Lung (tissue), 12 donors: ENCODE measurements around the gene STAG2. TPM values are rescaled to one million over a fixed set of nuclear protein-coding genes. Genes with fewer than 3 reads are reported as not detected.

Source experiments
- ATAC-seq: fragments of 200-7000 bp; cut with Tn5 transposase; one replicate; pipeline ENCODE4 v1.9.1; 2020; ENCODE audit warnings: moderate number of reproducible peaks; ENCODE audit not compliant: insufficient read depth, low FRiP score
- DNase-seq, 3 donors: peaks; one replicate each; pipeline ENCODE4 v3.0.0-alpha.2; 2013 to 2017
- H3K27ac ChIP-seq, 2 donors: one replicate each; pipeline ENCODE4 v1.5.1; 2013; ENCODE audit warnings: mild to moderate bottlenecking in 2 of 2, moderate library complexity in 2 of 2, control low read depth in 1 of 2, inconsistent platforms in 1 of 2, low read depth in 1 of 2, low read length in 1 of 2
- H3K27me3 ChIP-seq, 3 donors: one replicate each; pipeline ENCODE4 v1.5.1; 2013; ENCODE audit warnings: low read length in 2 of 3; ENCODE audit not compliant: control insufficient read depth in 3 of 3, insufficient read depth in 3 of 3
- H3K36me3 ChIP-seq, 4 donors: one replicate each; pipeline ENCODE4 v1.5.1; 2013; ENCODE audit warnings: low read length in 4 of 4, mild to moderate bottlenecking in 1 of 4, moderate library complexity in 1 of 4; ENCODE audit not compliant: control insufficient read depth in 4 of 4, insufficient read depth in 4 of 4
- H3K4me1 ChIP-seq, 5 donors: one replicate each; pipeline ENCODE4 v1.5.1; 2013; ENCODE audit warnings: low read length in 5 of 5, mild to moderate bottlenecking in 2 of 5, moderate library complexity in 1 of 5; ENCODE audit not compliant: control insufficient read depth in 5 of 5, insufficient read depth in 5 of 5
- H3K4me3 ChIP-seq: one replicate; pipeline ENCODE4 v1.5.1; 2013; ENCODE audit warnings: mild to moderate bottlenecking, control low read depth, moderate library complexity
- H3K9ac ChIP-seq, 2 donors: one replicate each; pipeline ENCODE4 v1.5.1; 2013; ENCODE audit warnings: low read length in 2 of 2, control low read depth in 1 of 2; ENCODE audit not compliant: insufficient read depth in 1 of 2
- H3K9me3 ChIP-seq, 4 donors: one replicate each; pipeline ENCODE4 v1.5.1; 2013; ENCODE audit warnings: low read length in 3 of 4, mild to moderate bottlenecking in 1 of 4, moderate library complexity in 1 of 4; ENCODE audit not compliant: control insufficient read depth in 4 of 4, insufficient read depth in 3 of 4
- CTCF ChIP-seq: IDR thresholded peaks from 2 replicates; pipeline ENCODE4 v1.5.1; 2012; ENCODE audit warnings: mild to moderate bottlenecking; ENCODE audit errors: control extremely low read depth, extremely low read depth
- WGBS, 2 donors: extraction: QIAGEN DNeasy Blood & Tissue Kit; methylation state at CpG; one replicate each; pipeline ENCODE4 v1.1.7; 2013; 5-methylcytosine and 5-hydroxymethylcytosine counted together
- polyA plus RNA-seq, 2 donors: library from polyadenylated mRNA; stranded (reverse); fragments of 200-250 nt; gene quantifications; one replicate each; pipeline ENCODE4 v1.2.1, GENCODE V29; 2013
- total RNA-seq, 2 donors: library from RNA; depleted of rRNA in 1 of 2; stranded (reverse); fragments of >200 nt in 1 of 2; gene quantifications; one replicate each; pipeline ENCODE4 v1.2.1, GENCODE V29; 2014 to 2021
- donor health status: control.
- donor health status: control.
- donor health status: Bipolar disorder and iron deficiency.
- donor health status: healthy.
- donor health status: DM: yes; HTN: yes; CAD: no.

The STAG2 gene
- total and polyA plus RNA-seq, 4 donors, result 16.4 to 181 (median 36.8) TPM

GRCh38 chrX:124030520-124030919, 69.0 kb downstream of the STAG2 start:
- 76 to 95% methylated on average over 1 of the region's 1 CpG for WGBS, 2 donors
- Histone ChIP-seq H3K9ac (no peak overlapping the region), H3K4me1 (no peaks in the 10 kb centered on the region), H3K9me3 (no peaks in the 10 kb centered on the region), H3K4me3 (no peak overlapping the region), H3K36me3 (no peaks in the 10 kb centered on the region), H3K27me3 (no peaks in the 10 kb centered on the region), H3K27ac (no peak overlapping the region)
- DNase-seq (no peak), ATAC-seq (no peak)
- no peak for TF ChIP-seq CTCF

GRCh38 chrX:124033821-124034220, 72.3 kb downstream of the STAG2 start:
- H3K9ac ChIP-seq, result no peak overlapping the region
- no peak overlapping the region for H3K4me3 ChIP-seq
- H3K27me3 ChIP-seq, result no peaks in the 10 kb centered on the region
- no peaks in the 10 kb centered on the region for H3K9me3 ChIP-seq
- ATAC-seq (no peak), DNase-seq (no peak)
- 96 to 100% methylated on average over 1 of the region's 1 CpG for WGBS, 2 donors
- H3K4me1 ChIP-seq, result peaks cover 0 to 1% (median 0%) of the 10 kb centered on the region in 5 donors
- no peak overlapping the region for H3K27ac ChIP-seq
- TF ChIP-seq CTCF, result no peak
- H3K36me3 ChIP-seq, result no peaks in the 10 kb centered on the region

- Histone ChIP-seq H3K27me3 (no peaks in the 10 kb centered on the region), H3K9ac (no peak overlapping the region), H3K4me3 (no peak overlapping the region), H3K9me3 (no peaks in the 10 kb centered on the region), H3K4me1 (peaks cover 0 to 1% (median 0%) of the 10 kb centered on the region in 5 donors), H3K27ac (no peak overlapping the region), H3K36me3 (peaks cover 0 to 3% (median 2%) of the 10 kb centered on the region in 4 donors)
- no peak for ATAC-seq
- WGBS, 2 donors, result 95 to 96% methylated on average over 2 of the region's 2 CpGs
- no peak for DNase-seq
- TF ChIP-seq CTCF, result no peak
Measured at GRCh38 chrX:124035657-124036056, 74.2 kb downstream of the STAG2 start.

- TF ChIP-seq CTCF, result no peak
- Histone ChIP-seq H3K27me3 (no peaks in the 10 kb centered on the region), H3K9me3 (no peaks in the 10 kb centered on the region), H3K27ac (no peak overlapping the region), H3K9ac (no peak overlapping the region), H3K4me3 (no peak overlapping the region), H3K36me3 (peaks cover 0 to 14% (median 4%) of the 10 kb centered on the region in 4 donors), H3K4me1 (no peaks in the 10 kb centered on the region)
- no peak for DNase-seq
- ATAC-seq, result no peak
- 61 to 100% methylated on average over 1 of the region's 1 CpG for WGBS, 2 donors
Measured at GRCh38 chrX:124042042-124042441, 80.5 kb downstream of the STAG2 start.
